Stimulated activated naive CD8-positive, alpha-beta T cell treated with anti-CD3 and anti-CD28 coated beads, Interleukin-15, Interleukin-2, amounts not matched to agents 100 ng/mL and 50 ng/mL, for 24 hours (primary cell): ENCODE measurements around the gene DNAJC22.
A peak's percentile ranks its signal among the peaks of the same experiment; 100 is the strongest.

Experiments used
- H3K27ac Mint-ChIP-seq: one replicate; pipeline ENCODE4 v1.8.0; 2021; ENCODE audit warnings: mild to moderate bottlenecking, mixed read lengths
- H3K27me3 Mint-ChIP-seq: one replicate; pipeline ENCODE4 v1.8.0; 2021; ENCODE audit warnings: mixed read lengths
- H3K36me3 Mint-ChIP-seq: one replicate; pipeline ENCODE4 v1.8.0; 2021; ENCODE audit warnings: low read depth, mixed read lengths
- H3K4me1 Mint-ChIP-seq: one replicate; pipeline ENCODE4 v1.8.0; 2021; ENCODE audit warnings: low read depth, mixed read lengths
- H3K4me3 Mint-ChIP-seq: one replicate; pipeline ENCODE4 v1.8.0; 2021; ENCODE audit warnings: mild to moderate bottlenecking, mixed read lengths
- H3K9me3 Mint-ChIP-seq: one replicate; pipeline ENCODE4 v1.8.0; 2021; ENCODE audit warnings: mixed read lengths

DNAJC22 gene

DNA sequence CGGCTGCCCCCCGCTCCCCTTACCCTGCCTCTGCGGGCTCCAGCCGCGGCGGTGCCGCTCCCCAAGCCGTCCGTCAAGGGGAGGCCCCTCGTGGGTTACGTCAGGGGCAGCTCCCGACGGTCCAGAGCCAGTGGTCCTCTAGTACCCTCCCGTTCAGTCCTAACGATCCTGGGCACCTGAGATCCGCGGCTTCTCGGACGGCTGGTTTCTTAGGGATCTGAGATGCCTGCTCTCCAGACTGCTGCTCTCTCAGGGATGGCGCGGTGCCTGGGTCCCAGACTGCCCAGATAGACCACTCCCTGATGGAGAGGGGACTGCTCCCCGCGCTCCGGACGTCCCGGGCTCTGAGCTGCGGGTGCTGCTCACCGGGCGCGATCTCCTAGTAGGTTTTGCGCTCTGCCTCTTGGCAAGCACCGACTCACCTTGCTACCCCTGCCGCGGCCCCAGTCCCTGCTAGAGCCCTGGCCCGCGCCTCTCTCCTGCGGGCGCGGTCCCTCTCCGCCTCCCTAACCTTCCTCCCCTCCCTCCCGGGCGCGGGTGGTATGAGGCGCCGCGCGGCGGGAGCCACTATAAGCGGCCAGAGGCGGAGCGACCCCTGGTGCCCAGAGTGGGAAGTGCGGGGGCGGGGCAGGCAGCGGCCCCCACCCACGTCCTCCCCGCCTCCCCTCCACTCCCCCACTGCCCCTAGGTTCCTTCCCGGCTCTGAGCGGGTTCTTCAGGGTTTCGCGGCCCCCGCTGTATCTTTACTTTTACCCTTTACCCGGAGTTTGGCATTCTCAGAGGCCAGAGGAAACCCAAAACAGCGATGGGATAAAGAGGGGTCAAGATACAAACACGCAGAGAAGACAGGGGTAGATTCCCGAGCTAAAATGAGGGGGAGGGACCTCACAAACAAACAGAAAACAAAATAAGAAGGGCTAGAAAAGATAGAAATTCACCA, 9.8 kb upstream of the DNAJC22 start, which contains the start of gene C1QL4:
C1QL4 (minus strand) TSS at position 544 of the 940 bp plus-strand sequence. CDS start 711 bp downstream, outside the sequence.
- Mint-ChIP-seq H3K27me3 (peaks cover 76% of the 10 kb centered on the region), H3K27ac (peak within 1 kb of the TSS; percentile 43), H3K36me3 (peaks cover under 1% of the 10 kb centered on the region), H3K4me1 (peaks cover 24% of the 10 kb centered on the region), H3K4me3 (peak within 1 kb of the TSS; percentile 44), H3K9me3 (no peaks in the 10 kb centered on the region)

GRCh38 chr12:49338830-49339463, 7.7 kb upstream of the DNAJC22 start:
- no peaks in the 10 kb centered on the region for H3K36me3 Mint-ChIP-seq
- no peak overlapping the region for H3K27ac Mint-ChIP-seq
- peaks cover 33% of the 10 kb centered on the region for H3K4me1 Mint-ChIP-seq
- H3K27me3 Mint-ChIP-seq = peaks cover 73% of the 10 kb centered on the region
- H3K9me3 Mint-ChIP-seq = no peaks in the 10 kb centered on the region
- no peak overlapping the region for H3K4me3 Mint-ChIP-seq

- peaks cover 35% of the 10 kb centered on the region for H3K4me1 Mint-ChIP-seq
- no peaks in the 10 kb centered on the region for H3K36me3 Mint-ChIP-seq
- no peak overlapping the region for H3K4me3 Mint-ChIP-seq
- H3K27ac Mint-ChIP-seq = no peak overlapping the region
- H3K27me3 Mint-ChIP-seq = peaks cover 74% of the 10 kb centered on the region
- H3K9me3 Mint-ChIP-seq = no peaks in the 10 kb centered on the region
These were observed 7.2 kb upstream of the DNAJC22 start for GRCh38 chr12:49339464-49339861.

DNA sequence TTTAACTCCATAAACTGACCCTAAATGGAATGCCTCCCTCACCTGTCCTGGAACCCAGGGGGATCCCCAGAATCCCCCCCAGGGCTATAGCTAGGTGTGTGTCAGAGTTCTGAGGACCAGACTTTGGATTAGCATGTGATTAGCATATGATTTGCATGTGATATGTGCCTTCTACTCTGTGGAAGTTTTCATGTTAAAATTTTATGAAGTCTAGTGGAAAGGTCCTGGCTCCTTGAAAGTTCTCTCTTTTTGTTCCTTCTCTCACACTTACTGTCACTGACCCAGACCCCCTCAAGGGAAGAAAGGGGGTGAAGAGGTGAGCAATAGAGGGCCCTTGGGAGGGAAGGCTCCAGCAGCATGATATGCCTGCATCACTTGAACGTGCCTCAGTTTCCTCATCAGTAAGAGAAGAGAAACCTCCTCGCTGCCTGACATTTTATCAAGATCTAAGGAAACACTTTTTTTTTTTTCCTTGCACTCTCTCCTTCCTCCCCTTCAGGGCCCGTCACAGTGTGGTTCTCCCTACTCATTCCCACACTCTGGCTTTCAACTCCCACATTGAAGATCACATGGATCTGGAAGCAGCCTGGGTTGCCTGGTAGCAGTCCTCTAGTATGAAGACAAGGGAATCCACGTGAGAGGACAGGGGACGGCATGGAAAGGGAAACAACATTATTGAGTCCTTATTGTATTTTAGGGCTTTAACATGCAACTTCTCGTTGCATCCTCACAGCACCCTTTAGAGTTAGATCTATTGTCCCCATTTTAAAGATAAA, 6.4 kb upstream of the DNAJC22 start:
- Mint-ChIP-seq H3K27me3 (peaks cover 69% of the 10 kb centered on the region), H3K4me3 (no peak overlapping the region), H3K9me3 (no peaks in the 10 kb centered on the region), H3K4me1 (peaks cover 32% of the 10 kb centered on the region), H3K36me3 (no peaks in the 10 kb centered on the region), H3K27ac (no peak overlapping the region)

- Mint-ChIP-seq H3K27me3 (peaks cover 69% of the 10 kb centered on the region), H3K4me3 (no peak overlapping the region), H3K27ac (no peak overlapping the region), H3K36me3 (no peaks in the 10 kb centered on the region), H3K9me3 (no peaks in the 10 kb centered on the region), H3K4me1 (peaks cover 41% of the 10 kb centered on the region)
These were observed 5.5 kb upstream of the DNAJC22 start for GRCh38 chr12:49340971-49341776.

GRCh38 chr12:49341777-49342065, 5.0 kb upstream of the DNAJC22 start:
- Mint-ChIP-seq H3K4me3 (no peak overlapping the region), H3K9me3 (no peaks in the 10 kb centered on the region), H3K4me1 (peaks cover 45% of the 10 kb centered on the region), H3K27me3 (peaks cover 72% of the 10 kb centered on the region), H3K27ac (no peak overlapping the region), H3K36me3 (no peaks in the 10 kb centered on the region)

- Mint-ChIP-seq H3K9me3 (no peaks in the 10 kb centered on the region), H3K27me3 (peaks cover 72% of the 10 kb centered on the region), H3K27ac (no peak overlapping the region), H3K4me3 (peak overlapping the region; percentile 56), H3K4me1 (peaks cover 45% of the 10 kb centered on the region), H3K36me3 (no peaks in the 10 kb centered on the region)
These were observed 4.4 kb upstream of the DNAJC22 start for GRCh38 chr12:49342066-49342913.

GRCh38 chr12:49342914-49343731, 3.6 kb upstream of the DNAJC22 start:
- Mint-ChIP-seq H3K27me3 (peaks cover 69% of the 10 kb centered on the region), H3K27ac (no peak overlapping the region), H3K4me1 (peaks cover 40% of the 10 kb centered on the region), H3K4me3 (peak overlapping the region; percentile 59), H3K9me3 (no peaks in the 10 kb centered on the region), H3K36me3 (no peaks in the 10 kb centered on the region)

DNA sequence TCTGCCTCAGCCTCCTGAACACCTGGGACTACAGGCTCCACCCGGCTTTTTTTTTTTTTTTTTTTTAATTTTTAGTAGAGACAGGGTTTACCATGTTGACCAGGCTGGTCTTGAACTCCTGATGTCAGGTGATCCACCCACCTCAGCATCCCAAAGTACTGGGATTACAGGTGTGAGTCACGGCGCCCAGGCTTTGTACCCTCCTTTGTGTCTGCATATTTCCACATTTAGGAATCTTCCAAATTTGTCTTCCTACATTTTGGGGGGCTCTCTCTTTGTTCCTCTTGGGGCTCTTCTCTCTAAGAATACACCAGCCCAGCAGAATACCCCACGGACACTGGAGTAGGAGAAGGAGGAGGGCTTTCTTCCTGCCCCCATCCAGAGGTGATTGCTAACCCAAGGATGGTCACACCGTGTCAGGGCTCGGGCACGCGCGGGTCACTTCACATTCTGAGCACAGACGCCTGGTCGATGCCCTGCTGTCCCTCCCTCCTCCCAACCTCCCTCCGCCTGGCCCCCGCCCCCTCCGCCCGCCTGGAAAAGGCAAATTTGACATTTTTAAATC, 2.1 kb upstream of the DNAJC22 start:
- H3K4me3 Mint-ChIP-seq = no peak overlapping the region

DNA sequence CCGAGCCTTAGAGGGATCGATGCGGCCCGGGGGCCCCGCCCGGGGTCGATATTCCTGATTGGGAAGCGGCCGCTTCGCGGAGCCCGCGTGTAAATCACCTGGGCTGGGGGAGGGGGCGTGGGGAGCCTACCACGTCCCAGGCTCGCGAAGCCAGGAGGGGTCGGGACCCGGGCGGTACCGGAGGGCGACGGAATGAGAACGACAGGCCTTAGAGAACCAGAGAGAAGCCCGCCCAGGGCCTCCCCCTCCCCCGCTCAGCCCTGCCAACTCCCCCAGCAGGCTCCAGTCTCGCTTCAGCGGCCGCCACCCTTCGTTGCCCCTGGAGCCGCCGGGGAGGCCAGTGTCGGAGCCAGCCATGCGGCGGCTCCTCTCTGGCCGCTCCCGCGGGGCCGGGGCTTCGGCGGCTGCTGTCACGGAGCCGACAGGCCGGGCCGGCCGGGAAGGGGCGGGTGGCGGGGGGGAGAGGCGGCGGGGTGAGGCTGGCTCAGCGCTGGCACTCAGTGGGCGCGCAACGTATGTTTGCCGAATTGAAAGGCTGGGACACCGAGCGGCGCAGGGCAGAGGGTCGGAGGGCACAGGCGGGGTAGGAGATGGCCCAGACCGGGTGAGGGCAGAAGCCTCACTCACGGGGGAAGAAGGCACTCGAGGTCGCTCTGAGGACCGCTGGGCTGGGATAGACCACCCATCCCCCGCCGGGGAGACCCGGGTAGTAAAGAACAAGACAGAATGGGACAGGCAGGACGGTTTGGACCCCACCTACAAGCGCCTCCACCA, 1.4 kb upstream of the DNAJC22 start:
- Mint-ChIP-seq H3K4me1 (peaks cover 40% of the 10 kb centered on the region), H3K4me3 (peak overlapping the region; percentile 54), H3K36me3 (no peaks in the 10 kb centered on the region), H3K27ac (no peak overlapping the region), H3K27me3 (peaks cover 72% of the 10 kb centered on the region), H3K9me3 (no peaks in the 10 kb centered on the region)

More for the DNA sequence above, 2.1 kb upstream of the DNAJC22 start:
- Mint-ChIP-seq H3K36me3 (no peaks in the 10 kb centered on the region), H3K9me3 (no peaks in the 10 kb centered on the region), H3K4me1 (peaks cover 40% of the 10 kb centered on the region), H3K27me3 (peaks cover 73% of the 10 kb centered on the region), H3K27ac (no peak overlapping the region)

GRCh38 chr12:49345825-49346658, 646 bp upstream of the DNAJC22 start:
- H3K4me1 Mint-ChIP-seq = peaks cover 40% of the 10 kb centered on the region
- peaks cover 71% of the 10 kb centered on the region for H3K27me3 Mint-ChIP-seq
- H3K36me3 Mint-ChIP-seq = no peaks in the 10 kb centered on the region
- peak overlapping the region; percentile 54 for H3K4me3 Mint-ChIP-seq
- no peak overlapping the region for H3K27ac Mint-ChIP-seq
- no peaks in the 10 kb centered on the region for H3K9me3 Mint-ChIP-seq
